Measurements from ENCODE around the gene NIFK. TPM values are rescaled to one million over a fixed set of nuclear protein-coding genes. Genes with fewer than 3 reads are reported as not detected.
A peak's percentile ranks its signal among the peaks of the same experiment; 100 is the strongest.

Gene NIFK
- total RNA-seq (53.6 and 85.7 TPM in 2 replicates), polyA plus RNA-seq (54.6 and 64.5 TPM in 2 replicates)

DNA sequence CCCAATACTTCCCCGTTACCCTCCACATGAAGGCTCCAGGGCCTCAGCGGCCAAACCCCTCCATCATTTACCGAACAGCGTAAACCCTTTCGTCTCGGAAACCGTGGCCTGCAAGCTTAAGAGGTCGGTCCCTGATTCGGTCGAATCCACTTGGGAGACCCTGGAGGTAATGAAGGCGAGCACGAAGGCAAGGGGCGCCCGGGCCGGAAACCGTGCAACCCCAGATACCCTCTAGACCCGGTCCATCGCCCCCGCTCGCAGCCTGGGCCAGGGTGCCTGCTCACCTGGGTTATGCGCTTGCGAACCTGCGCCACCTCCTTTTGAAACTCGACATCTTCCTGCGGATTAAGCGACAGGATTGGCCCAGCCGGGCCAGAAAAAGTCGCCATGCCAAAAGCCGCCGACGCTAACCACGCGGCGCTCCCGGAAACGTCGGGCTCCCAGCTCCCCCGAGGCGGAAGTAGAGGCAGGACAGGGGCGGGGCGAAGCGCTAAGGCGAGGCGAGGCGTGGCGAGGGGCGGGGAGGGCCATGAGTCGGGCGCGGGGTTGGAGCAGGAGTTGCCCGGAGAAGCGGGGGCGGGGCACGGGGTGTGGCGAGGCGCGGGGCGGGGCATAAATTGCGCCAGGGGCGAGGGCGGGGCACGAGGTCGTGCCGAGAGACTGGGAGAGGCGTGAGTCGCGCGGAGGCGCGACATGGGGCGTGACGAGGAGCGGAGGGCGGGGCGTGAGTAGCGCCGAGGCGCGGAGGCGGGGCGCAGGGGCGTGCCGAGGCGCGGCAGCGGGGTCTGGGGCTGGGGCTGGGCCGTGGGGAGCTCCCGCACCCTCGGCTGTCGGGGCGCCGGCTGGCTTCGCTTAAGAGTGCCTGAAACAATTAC is at the start of gene NIFK:
Gene NIFK, minus strand, starts transcription at position 414 of the 875 bp plus-strand sequence. Its CDS starts 25 bp downstream, at position 389.
- peak within 1 kb of the TSS; percentile 77 for H3K27ac ChIP-seq
- H3K79me2 ChIP-seq: peaks cover 42% of the 10 kb centered on the region
- H3K27me3 ChIP-seq: no peaks in the 10 kb centered on the region
- H4K20me1 ChIP-seq (ENCODE audit: insufficient read depth, poor library complexity, severe bottlenecking): no peaks in the 10 kb centered on the region
- H3K9me3 ChIP-seq (ENCODE audit: low read depth): no peaks in the 10 kb centered on the region
- no peaks in the 10 kb centered on the region for H3K9me2 ChIP-seq (replicated peaks; ENCODE audit: insufficient read depth)
- peak within 1 kb of the TSS; percentile 38 for H3K4me3 ChIP-seq
- no peak for TF ChIP-seq CTCF (IDR thresholded peaks at IDR 0.05; ENCODE audit: poor library complexity)
- no peak for TF ChIP-seq EZH2 (IDR thresholded peaks at IDR 0.05; ENCODE audit: borderline replicate concordance)
- TF ChIP-seq EZH2phosphoT487 (IDR thresholded peaks at IDR 0.05; ENCODE audit: low read depth, severe bottlenecking, unreplicated experiment): no peak
- peak within 1 kb of the TSS; percentile 60 for H2AFZ ChIP-seq
- WGBS (ENCODE audit: low lambda C conversion rate, missing lambda C conversion rate): under 1% methylated on average over 71 of the region's 93 CpGs
- no peaks in the 10 kb centered on the region for H3K36me3 ChIP-seq (replicated peaks; ENCODE audit: insufficient read depth, low read depth)
- peak within 1 kb of the TSS; percentile 80 for H3K4me2 ChIP-seq
- peak; percentile 99 for DNase-seq (ENCODE audit: low spot score)
- H3K4me1 ChIP-seq (ENCODE audit: insufficient read depth): no peaks in the 10 kb centered on the region

- Histone ChIP-seq H3K36me3 (replicated peaks; ENCODE audit: insufficient read depth, low read depth) (no peaks in the 10 kb centered on the region), H3K4me2 (no peak overlapping the region), H3K9me3 (ENCODE audit: low read depth) (no peaks in the 10 kb centered on the region), H3K4me1 (ENCODE audit: insufficient read depth) (no peaks in the 10 kb centered on the region), H3K4me3 (no peak overlapping the region), H3K27me3 (peaks cover 5% of the 10 kb centered on the region), H3K79me2 (no peaks in the 10 kb centered on the region), H3K9me2 (replicated peaks; ENCODE audit: insufficient read depth) (no peaks in the 10 kb centered on the region), H4K20me1 (ENCODE audit: insufficient read depth, poor library complexity, severe bottlenecking) (no peaks in the 10 kb centered on the region), H3K27ac (no peak overlapping the region), H2AFZ (no peak overlapping the region)
- DNase-seq (ENCODE audit: low spot score): no peak
- TF ChIP-seq CTCF (IDR thresholded peaks at IDR 0.05; ENCODE audit: poor library complexity) (no peak), EZH2phosphoT487 (IDR thresholded peaks at IDR 0.05; ENCODE audit: low read depth, severe bottlenecking, unreplicated experiment) (no peak), EZH2 (IDR thresholded peaks at IDR 0.05; ENCODE audit: borderline replicate concordance) (no peak)
- 76% methylated on average over 2 of the region's 2 CpGs for WGBS (ENCODE audit: low lambda C conversion rate, missing lambda C conversion rate)
Observed at GRCh38 chr2:121783180-121783579, 46.5 kb upstream of the NIFK start.

DNA sequence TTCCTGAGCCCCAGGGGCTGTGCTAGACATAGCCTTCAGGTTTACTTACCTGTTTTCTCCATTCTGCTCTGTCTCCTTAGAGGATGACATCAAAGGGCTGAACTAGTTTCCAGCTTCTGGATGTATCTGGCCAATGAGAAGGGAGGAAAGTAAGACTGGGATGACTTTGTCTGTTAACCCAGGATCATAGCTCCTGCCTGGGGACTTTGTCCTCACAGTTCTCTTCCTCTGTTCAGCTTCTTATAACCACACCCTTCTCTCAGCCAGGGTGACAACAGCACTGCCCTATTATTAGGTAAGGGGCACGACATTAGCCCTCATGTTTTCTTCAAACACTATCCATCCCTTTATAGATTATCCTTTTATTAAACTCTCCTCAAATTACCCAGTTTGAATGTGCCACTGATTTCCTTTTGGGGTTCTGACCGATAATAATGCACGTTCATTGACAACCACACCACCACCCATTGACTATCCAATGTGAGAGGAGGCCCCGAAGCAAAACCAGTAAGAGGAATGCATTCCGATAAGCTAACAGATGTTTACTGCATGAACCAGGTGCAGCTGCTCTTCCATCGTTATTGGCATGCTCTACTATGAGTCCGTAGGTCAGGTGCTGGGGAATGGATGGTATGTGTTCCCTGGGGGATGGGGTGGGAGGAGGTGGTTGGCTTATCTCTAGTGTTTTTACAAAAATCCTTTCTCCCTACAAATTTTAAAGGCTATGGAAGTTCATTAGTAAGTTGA is 42.2 kb upstream of the NIFK start:
- TF ChIP-seq CTCF (IDR thresholded peaks at IDR 0.05; ENCODE audit: poor library complexity) (no peak), EZH2 (IDR thresholded peaks at IDR 0.05; ENCODE audit: borderline replicate concordance) (no peak), EZH2phosphoT487 (IDR thresholded peaks at IDR 0.05; ENCODE audit: low read depth, severe bottlenecking, unreplicated experiment) (no peak)
- Histone ChIP-seq H3K9me2 (replicated peaks; ENCODE audit: insufficient read depth) (no peaks in the 10 kb centered on the region), H3K4me3 (no peak overlapping the region), H3K9me3 (ENCODE audit: low read depth) (no peaks in the 10 kb centered on the region), H3K27ac (peak overlapping the region; percentile 71), H3K4me2 (peak overlapping the region; percentile 11), H3K27me3 (peaks cover 5% of the 10 kb centered on the region), H2AFZ (no peak overlapping the region), H4K20me1 (ENCODE audit: insufficient read depth, poor library complexity, severe bottlenecking) (no peaks in the 10 kb centered on the region), H3K4me1 (ENCODE audit: insufficient read depth) (no peaks in the 10 kb centered on the region), H3K79me2 (no peaks in the 10 kb centered on the region), H3K36me3 (replicated peaks; ENCODE audit: insufficient read depth, low read depth) (no peaks in the 10 kb centered on the region)
- DNase-seq (ENCODE audit: low spot score): peak; percentile 35
- 57% methylated on average over 7 of the region's 7 CpGs for WGBS (ENCODE audit: low lambda C conversion rate, missing lambda C conversion rate)

Measured in hepatocyte (in vitro differentiated cells).